Adipocyte (in vitro differentiated cells): ENCODE results near the gene ZNF605.
A peak's percentile ranks its signal among the peaks of the same experiment; 100 is the strongest.
"Not testable (repeated sequence)": the region's sequence is repeated elsewhere in the genome, so short reads cannot be mapped to it uniquely, and the experiment has no call there.

Source experiments
- DNase-seq: peaks from one replicate; pipeline ENCODE4 v3.0.0-alpha.2; 2015; ENCODE audit warnings: low read depth
- H3K27me3 ChIP-seq: replicated peaks from 2 replicates; pipeline ENCODE4 v1.7.0; 2013; ENCODE audit warnings: mild to moderate bottlenecking, low read length, moderate library complexity; ENCODE audit not compliant: control insufficient read depth, insufficient read depth
- H3K36me3 ChIP-seq: 2 replicates; pipeline ENCODE4 v1.7.0; 2013; ENCODE audit warnings: low read length, mild to moderate bottlenecking, moderate library complexity; ENCODE audit not compliant: control insufficient read depth, insufficient read depth, severe bottlenecking
- H3K4me1 ChIP-seq: 2 replicates; pipeline ENCODE4 v1.7.0; 2013; ENCODE audit warnings: mild to moderate bottlenecking, low read length, moderate library complexity; ENCODE audit not compliant: control insufficient read depth, insufficient read depth
- H3K4me3 ChIP-seq: 2 replicates; pipeline ENCODE4 v1.7.0; 2013; ENCODE audit warnings: mild to moderate bottlenecking, low read length, moderate library complexity
- H3K9ac ChIP-seq: 2 replicates; pipeline ENCODE4 v1.7.0; 2013; ENCODE audit warnings: mild to moderate bottlenecking, low read length, moderate library complexity
- H3K9me3 ChIP-seq: 2 replicates; pipeline ENCODE4 v1.7.0; 2013; ENCODE audit warnings: mild to moderate bottlenecking, low read length, moderate library complexity; ENCODE audit not compliant: control insufficient read depth

Gene ZNF605

GRCh38 chr12:132924356-132924755 is 31.8 kb downstream of the ZNF605 start:
- no peak for DNase-seq
- Histone ChIP-seq H3K9ac (no peak overlapping the region), H3K9me3 (peaks cover 100% of the 10 kb centered on the region), H3K4me3 (peak overlapping the region; percentile 78), H3K4me1 (no peaks in the 10 kb centered on the region), H3K27me3 (no peaks in the 10 kb centered on the region), H3K36me3 (peaks cover 78% of the 10 kb centered on the region)

- H3K9ac ChIP-seq, result no peak overlapping the region
- DNase-seq, result no peak
- peaks cover 69% of the 10 kb centered on the region for H3K36me3 ChIP-seq
- H3K9me3 ChIP-seq, result peaks cover 100% of the 10 kb centered on the region
- peak overlapping the region; percentile 78 for H3K4me3 ChIP-seq
- no peaks in the 10 kb centered on the region for H3K27me3 ChIP-seq
- no peaks in the 10 kb centered on the region for H3K4me1 ChIP-seq
Observed at GRCh38 chr12:132923356-132923909, 32.7 kb downstream of the ZNF605 start.

GRCh38 chr12:132922676-132923075 is 33.4 kb downstream of the ZNF605 start:
- DNase-seq, result no peak
- Histone ChIP-seq H3K27me3 (no peaks in the 10 kb centered on the region), H3K9me3 (peaks cover 100% of the 10 kb centered on the region), H3K36me3 (peaks cover 65% of the 10 kb centered on the region), H3K4me1 (no peaks in the 10 kb centered on the region), H3K9ac (no peak overlapping the region), H3K4me3 (peak overlapping the region; percentile 78)

- Histone ChIP-seq H3K9ac (no peak overlapping the region), H3K36me3 (peaks cover 58% of the 10 kb centered on the region), H3K27me3 (no peaks in the 10 kb centered on the region), H3K4me3 (peak overlapping the region; percentile 78), H3K9me3 (peaks cover 99% of the 10 kb centered on the region), H3K4me1 (no peaks in the 10 kb centered on the region)
- no peak for DNase-seq
Observed at GRCh38 chr12:132921685-132922084, 34.4 kb downstream of the ZNF605 start.

GRCh38 chr12:132918680-132919079 is 37.4 kb downstream of the ZNF605 start:
- DNase-seq, result no peak
- Histone ChIP-seq H3K4me3 (peak overlapping the region; percentile 52), H3K4me1 (no peaks in the 10 kb centered on the region), H3K9ac (no peak overlapping the region), H3K36me3 (peaks cover 36% of the 10 kb centered on the region), H3K9me3 (peaks cover 99% of the 10 kb centered on the region), H3K27me3 (no peaks in the 10 kb centered on the region)

GRCh38 chr12:132909030-132909368 is 47.1 kb downstream of the ZNF605 start:
- Histone ChIP-seq H3K9me3 (peaks cover 58% of the 10 kb centered on the region), H3K36me3 (no peaks in the 10 kb centered on the region), H3K4me1 (no peaks in the 10 kb centered on the region), H3K4me3 (peak overlapping the region; percentile 87), H3K27me3 (no peaks in the 10 kb centered on the region), H3K9ac (peak overlapping the region; percentile 84)
- DNase-seq, result no peak

- Histone ChIP-seq H3K4me1 (no peaks in the 10 kb centered on the region), H3K4me3 (peak overlapping the region; percentile 87), H3K9me3 (peaks cover 53% of the 10 kb centered on the region), H3K36me3 (no peaks in the 10 kb centered on the region), H3K27me3 (no peaks in the 10 kb centered on the region), H3K9ac (peak overlapping the region; percentile 84)
- peak; percentile 100 for DNase-seq
Observed at GRCh38 chr12:132908145-132909029, 47.7 kb downstream of the ZNF605 start.

- not testable (repeated sequence) for DNase-seq, H3K4me1 ChIP-seq, H3K27me3 ChIP-seq, H3K36me3 ChIP-seq
- Histone ChIP-seq H3K9me3 (peaks cover 54% of the 10 kb centered on the region), H3K9ac (peak overlapping the region; percentile 55), H3K4me3 (peak overlapping the region; percentile 87)
Observed at GRCh38 chr12:132907789-132908144, 48.3 kb downstream of the ZNF605 start.

- H3K4me3 ChIP-seq, result peak overlapping the region; percentile 37
- peak; percentile 17 for DNase-seq
- H3K9me3 ChIP-seq, result peaks cover 52% of the 10 kb centered on the region
Observed at GRCh38 chr12:132907216-132907615, 48.9 kb downstream of the ZNF605 start.

GRCh38 chr12:132904718-132905328 is 51.3 kb downstream of the ZNF605 start:
- peak; percentile 19 for DNase-seq
- H3K4me3 ChIP-seq, result no peak overlapping the region
- H3K36me3 ChIP-seq, result no peaks in the 10 kb centered on the region
- H3K4me1 ChIP-seq, result no peaks in the 10 kb centered on the region
- H3K9ac ChIP-seq, result no peak overlapping the region
- H3K9me3 ChIP-seq, result peaks cover 34% of the 10 kb centered on the region
- no peaks in the 10 kb centered on the region for H3K27me3 ChIP-seq

More at GRCh38 chr12:132907216-132907615, 48.9 kb downstream of the ZNF605 start:
- H3K9ac ChIP-seq, result no peak overlapping the region
- no peaks in the 10 kb centered on the region for H3K4me1 ChIP-seq
- H3K36me3 ChIP-seq, result no peaks in the 10 kb centered on the region
- H3K27me3 ChIP-seq, result no peaks in the 10 kb centered on the region

- peaks cover 17% of the 10 kb centered on the region for H3K9me3 ChIP-seq
- no peak overlapping the region for H3K4me3 ChIP-seq
- no peak for DNase-seq
- H3K27me3 ChIP-seq, result no peaks in the 10 kb centered on the region
- no peak overlapping the region for H3K9ac ChIP-seq
- H3K4me1 ChIP-seq, result no peaks in the 10 kb centered on the region
- H3K36me3 ChIP-seq, result no peaks in the 10 kb centered on the region
Observed at GRCh38 chr12:132899033-132899432, 57.1 kb downstream of the ZNF605 start.
